HepG2 (cell line): ENCODE data around the gene SIAH2. TPM values are rescaled to one million over a fixed set of nuclear protein-coding genes. Genes with fewer than 3 reads are reported as not detected.

Source experiments
- CEBPB ChIP-seq: IDR thresholded peaks from 2 replicates; pipeline ENCODE4 v1.6.1; 2011; ENCODE audit warnings: low read depth, low read length, improper control_type of control experiment, borderline replicate concordance
- CEBPG ChIP-seq: IDR thresholded peaks from 2 replicates; pipeline ENCODE4 v1.6.1; 2016
- DRAP1 ChIP-seq: IDR thresholded peaks from 2 replicates; pipeline ENCODE4 v1.6.1; 2016; ENCODE audit warnings: missing genetic modification reagents, missing compliant biosample characterization
- EHMT2 ChIP-seq: fragments of 200-600 bp; sonication (generic); IDR thresholded peaks from 2 replicates; pipeline ENCODE4 v1.7.0; 2017; ENCODE audit warnings: antibody characterized with exemption, low read depth, low read length, borderline replicate concordance
- ELF3 ChIP-seq: IDR thresholded peaks from 2 replicates; pipeline ENCODE4 v1.6.1; 2016; ENCODE audit warnings: missing genetic modification reagents, missing compliant biosample characterization
- FOXC1 ChIP-seq: sonication (generic); formaldehyde crosslinking; IDR thresholded peaks from 2 replicates; pipeline ENCODE4 v1.8.0; 2022; ENCODE audit warnings: mild to moderate bottlenecking, missing genetic modification reagents, borderline replicate concordance
- GATAD2A ChIP-seq: IDR thresholded peaks from 2 replicates; pipeline ENCODE4 v1.6.1; 2016
- MAZ ChIP-seq, 2 experiments: sonication (generic) in 1 of 2; formaldehyde crosslinking in 1 of 2; IDR thresholded peaks; 2 replicates each; pipeline versions ENCODE4 v1.5.0 to v1.6.1; 2012 to 2020; ENCODE audit warnings: low read depth in 2 of 2, mild to moderate bottlenecking in 2 of 2, borderline replicate concordance in 1 of 2, improper control_type of control experiment in 1 of 2, low read length in 1 of 2, missing genetic modification reagents in 1 of 2, moderate library complexity in 1 of 2
- NCOA1 ChIP-seq: sonication (generic); formaldehyde crosslinking; IDR thresholded peaks from 2 replicates; pipeline ENCODE4 v1.9.0; 2021; ENCODE audit warnings: missing genetic modification reagents
- NFE2 ChIP-seq: sonication (generic); formaldehyde crosslinking; IDR thresholded peaks from 2 replicates; pipeline ENCODE4 v1.4.0; 2020; ENCODE audit warnings: missing genetic modification reagents
- RXRB ChIP-seq: IDR thresholded peaks from 2 replicates; pipeline ENCODE4 v1.6.1; 2016; ENCODE audit warnings: borderline replicate concordance, missing genetic modification reagents, missing compliant biosample characterization
- SALL2 ChIP-seq: sonication (generic); formaldehyde crosslinking; IDR thresholded peaks from 2 replicates; pipeline ENCODE4 v1.8.1; 2023; ENCODE audit warnings: mild to moderate bottlenecking, missing genetic modification reagents, inconsistent platforms
- ZBTB33 ChIP-seq: sonication (generic); formaldehyde crosslinking; IDR thresholded peaks from 2 replicates; pipeline ENCODE4 v1.4.0; 2020; ENCODE audit warnings: missing genetic modification reagents
- ZGPAT ChIP-seq: IDR thresholded peaks from 2 replicates; pipeline ENCODE4 v1.6.1; 2016; ENCODE audit warnings: mild to moderate bottlenecking
- ZKSCAN8 ChIP-seq: IDR thresholded peaks from 2 replicates; pipeline ENCODE4 v1.6.1; 2016; ENCODE audit warnings: borderline replicate concordance, missing genetic modification reagents, missing compliant biosample characterization
- ZNF337 ChIP-seq: sonication (generic); formaldehyde crosslinking; IDR thresholded peaks from 2 replicates; pipeline ENCODE4 v1.5.1; 2020; ENCODE audit warnings: missing genetic modification reagents, low read depth, mild to moderate bottlenecking, borderline replicate concordance
- ZNF678 ChIP-seq: sonication (generic); formaldehyde crosslinking; IDR thresholded peaks from 2 replicates; pipeline ENCODE4 v1.4.0; 2020; ENCODE audit warnings: mild to moderate bottlenecking, missing genetic modification reagents
- ZSCAN20 ChIP-seq: sonication (generic); formaldehyde crosslinking; IDR thresholded peaks from 2 replicates; pipeline ENCODE4 v1.4.0; 2020; ENCODE audit warnings: missing genetic modification reagents, mild to moderate bottlenecking, borderline replicate concordance
- polyA plus RNA-seq, 8 experiments: library from polyadenylated mRNA; depleted of rRNA in 3 of 8; stranded (reverse) in 7 of 8; unstranded in 1 of 8; fragments of >200 nt; fragmentation: Illumina TruSeq in 4 of 8; extraction: Trizol in 4 of 8; gene quantifications; 2 replicates each; pipeline versions ENCODE4 v1.2.1 to v1.2.3, GENCODE V29; 2011 to 2016; ENCODE audit warnings: low read depth in 4 of 8, missing spikeins in 1 of 8, mixed read lengths in 1 of 8; ENCODE audit not compliant: insufficient read depth in 1 of 8
- total RNA-seq, 5 experiments: library from RNA; depleted of rRNA; stranded (reverse); fragments of >200 nt; fragmentation: Illumina TruSeq; extraction: Trizol; gene quantifications; 2 replicates each; pipeline ENCODE4 v1.2.3, GENCODE V29; 2016; ENCODE audit warnings: low read depth in 1 of 5
- TF ChIP-seq, protein P1 (sequence below): sonication (generic); formaldehyde crosslinking; IDR thresholded peaks from 2 replicates; pipeline ENCODE4 v1.4.0; 2020; ENCODE audit warnings: missing genetic modification reagents

SIAH2 gene
- total and polyA plus RNA-seq, 2 of the 13 experiments (the other 11 are each of a cell fraction or from before 2014, with no cell fraction given) = 71.8 to 117 TPM

DNA sequence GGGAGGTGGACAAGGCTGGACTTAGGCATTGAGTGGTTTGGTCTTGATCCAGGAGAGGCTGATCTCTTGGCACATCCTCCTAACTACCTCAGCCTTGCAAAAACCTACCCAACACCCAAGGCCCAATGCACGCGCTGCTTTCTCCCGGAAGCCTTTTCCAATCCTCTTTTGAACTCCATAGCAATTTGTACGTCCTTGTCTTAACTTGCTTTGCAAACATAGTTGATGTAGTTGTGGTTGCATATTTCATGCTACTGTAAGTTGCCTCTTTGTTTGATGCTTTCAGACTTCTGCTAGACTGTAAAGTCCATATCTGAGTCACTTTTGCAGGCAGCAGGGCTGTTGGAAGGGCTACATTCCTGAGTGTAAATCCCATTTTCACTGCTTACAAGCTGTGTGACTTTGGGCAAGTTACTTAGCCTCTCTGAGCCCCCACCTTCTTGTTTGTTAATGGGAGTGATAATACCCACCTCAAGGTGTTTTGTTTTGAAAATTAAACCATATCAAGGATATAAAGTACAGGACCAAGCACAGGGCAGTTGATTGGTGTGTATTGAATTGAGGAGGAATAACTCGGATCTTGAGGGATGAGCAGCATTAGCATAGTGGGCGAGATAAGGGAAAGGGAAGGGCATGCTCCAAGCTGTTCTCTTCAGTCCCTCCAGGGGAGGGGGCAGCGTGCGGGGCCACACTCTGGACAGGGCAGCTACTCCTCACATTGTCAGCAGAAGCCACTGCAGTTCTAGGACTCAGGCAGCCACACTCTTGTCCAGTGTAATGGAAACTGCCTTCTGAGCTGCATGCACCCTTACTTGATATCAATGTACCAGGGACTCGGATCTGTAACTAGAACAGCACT lies 28.8 kb downstream of the SIAH2 start (continued):
- TF ChIP-seq NCOA1 (CRISPR knock-in tag) (peak; percentile 73; the same call in 1 of the 2 replicates), ZKSCAN8 (CRISPR knock-in tag) (peak; percentile 71; the same call in 1 of the 2 replicates), ZSCAN20 (CRISPR knock-in tag) (no peak), CEBPG (CRISPR knock-in tag) (peak; percentile 42; the same call in 1 of the 2 replicates), DRAP1 (peak; percentile 36; the same call in 1 of the 2 replicates), MAZ (IDR thresholded peaks at IDR 0.05; ENCODE audit: borderline replicate concordance, low read depth, low read length) (0 out of 2 replicates have a peak, but pooled peaks have one; percentile 18), MAZ (CRISPR knock-in tag; IDR thresholded peaks at IDR 0.05; ENCODE audit: low read depth) (no peak), ELF3 (CRISPR knock-in tag) (peak; percentile 79), ZBTB33 (no peak), NFE2 (no peak), SALL2 (peak; percentile 68), FOXC1 (CRISPR knock-in tag) (peak; percentile 33; the same call in 1 of the 2 replicates), CEBPB (peak; percentile 42), EHMT2 (peak; percentile 46; the same call in 1 of the 2 replicates), ZGPAT (CRISPR knock-in tag) (peak; percentile 76; the same call in 1 of the 2 replicates), ZNF337 (no peak), RXRB (peak; percentile 58; the same call in 1 of the 2 replicates), GATAD2A (CRISPR knock-in tag) (peak; percentile 68), ZNF678 (CRISPR knock-in tag) (no peak)
- TF ChIP-seq, protein P1, sequence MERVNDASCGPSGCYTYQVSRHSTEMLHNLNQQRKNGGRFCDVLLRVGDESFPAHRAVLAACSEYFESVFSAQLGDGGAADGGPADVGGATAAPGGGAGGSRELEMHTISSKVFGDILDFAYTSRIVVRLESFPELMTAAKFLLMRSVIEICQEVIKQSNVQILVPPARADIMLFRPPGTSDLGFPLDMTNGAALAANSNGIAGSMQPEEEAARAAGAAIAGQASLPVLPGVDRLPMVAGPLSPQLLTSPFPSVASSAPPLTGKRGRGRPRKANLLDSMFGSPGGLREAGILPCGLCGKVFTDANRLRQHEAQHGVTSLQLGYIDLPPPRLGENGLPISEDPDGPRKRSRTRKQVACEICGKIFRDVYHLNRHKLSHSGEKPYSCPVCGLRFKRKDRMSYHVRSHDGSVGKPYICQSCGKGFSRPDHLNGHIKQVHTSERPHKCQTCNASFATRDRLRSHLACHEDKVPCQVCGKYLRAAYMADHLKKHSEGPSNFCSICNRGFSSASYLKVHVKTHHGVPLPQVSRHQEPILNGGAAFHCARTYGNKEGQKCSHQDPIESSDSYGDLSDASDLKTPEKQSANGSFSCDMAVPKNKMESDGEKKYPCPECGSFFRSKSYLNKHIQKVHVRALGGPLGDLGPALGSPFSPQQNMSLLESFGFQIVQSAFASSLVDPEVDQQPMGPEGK (CRISPR knock-in tag) = peak; percentile 17; the same call in 1 of the 2 replicates
